ENCODE measurements around the gene SLC9B2. TPM values are rescaled to one million over a fixed set of nuclear protein-coding genes. Genes with fewer than 3 reads are reported as not detected.
A peak's percentile ranks its signal among the peaks of the same experiment; 100 is the strongest.

Gene SLC9B2
- total RNA-seq, 4 donors from 2014 or later, result 1.1 to 19.0 (median 7.8) TPM

GRCh38 chr4:103044183-103044582 lies 32.4 kb downstream of the SLC9B2 start:
- no peak for DNase-seq
- Histone ChIP-seq H3K27ac (no peak overlapping the region), H3K4me3 (no peak overlapping the region), H3K9me3 (no peaks in the 10 kb centered on the region), H3K4me1 (no peaks in the 10 kb centered on the region), H3K36me3 (peaks cover 0 to 3% (median 0%) of the 10 kb centered on the region in 3 donors), H3K27me3 (no peaks in the 10 kb centered on the region)
- no peak for TF ChIP-seq POLR2A (IDR thresholded peaks at IDR 0.05)
- no peak for TF ChIP-seq CTCF (IDR thresholded peaks at IDR 0.05)

GRCh38 chr4:103036169-103036568 lies 40.4 kb downstream of the SLC9B2 start:
- TF ChIP-seq CTCF (IDR thresholded peaks at IDR 0.05) (no peak), POLR2A (IDR thresholded peaks at IDR 0.05) (no peak)
- DNase-seq, result no peak
- no peak overlapping the region for H3K4me3 ChIP-seq
- no peaks in the 10 kb centered on the region for H3K4me1 ChIP-seq
- H3K27me3 ChIP-seq, result no peaks in the 10 kb centered on the region
- no peaks in the 10 kb centered on the region for H3K36me3 ChIP-seq
- no peak overlapping the region for H3K27ac ChIP-seq
- H3K9me3 ChIP-seq, result no peaks in the 10 kb centered on the region

GRCh38 chr4:103032574-103032973 lies 44.0 kb downstream of the SLC9B2 start:
- Histone ChIP-seq H3K27me3 (no peaks in the 10 kb centered on the region), H3K27ac (no peak overlapping the region), H3K4me3 (no peak overlapping the region), H3K9me3 (no peaks in the 10 kb centered on the region), H3K4me1 (no peaks in the 10 kb centered on the region), H3K36me3 (no peaks in the 10 kb centered on the region)
- TF ChIP-seq CTCF (IDR thresholded peaks at IDR 0.05), result peak in 4 of 6 experiments; percentile 28 to 72 (median 50)
- no peak for TF ChIP-seq POLR2A (IDR thresholded peaks at IDR 0.05)
- peak in 1 of 3 donors; percentile 65 for DNase-seq

GRCh38 chr4:103030791-103031190 lies 45.8 kb downstream of the SLC9B2 start:
- Histone ChIP-seq H3K4me1 (no peaks in the 10 kb centered on the region), H3K27ac (no peak overlapping the region), H3K27me3 (no peaks in the 10 kb centered on the region), H3K4me3 (no peak overlapping the region), H3K9me3 (no peaks in the 10 kb centered on the region), H3K36me3 (no peaks in the 10 kb centered on the region)
- DNase-seq, result no peak
- TF ChIP-seq POLR2A (IDR thresholded peaks at IDR 0.05) (no peak), CTCF (IDR thresholded peaks at IDR 0.05) (no peak)

- H3K27ac ChIP-seq, result no peak overlapping the region
- H3K4me1 ChIP-seq, result no peaks in the 10 kb centered on the region
- no peak overlapping the region for H3K4me3 ChIP-seq
- TF ChIP-seq CTCF (IDR thresholded peaks at IDR 0.05) (no peak), POLR2A (IDR thresholded peaks at IDR 0.05) (no peak)
- H3K36me3 ChIP-seq, result no peaks in the 10 kb centered on the region
- DNase-seq, result no peak
- H3K9me3 ChIP-seq, result no peaks in the 10 kb centered on the region
- H3K27me3 ChIP-seq, result no peaks in the 10 kb centered on the region
Measured at GRCh38 chr4:103029300-103029699, 47.3 kb downstream of the SLC9B2 start.

- DNase-seq, result no peak
- no peak for TF ChIP-seq POLR2A (IDR thresholded peaks at IDR 0.05)
- H3K4me1 ChIP-seq, result no peaks in the 10 kb centered on the region
Measured at GRCh38 chr4:103026868-103027267, 49.7 kb downstream of the SLC9B2 start.

More at GRCh38 chr4:103026868-103027267, 49.7 kb downstream of the SLC9B2 start:
- Histone ChIP-seq H3K27me3 (no peaks in the 10 kb centered on the region), H3K36me3 (no peaks in the 10 kb centered on the region), H3K9me3 (no peaks in the 10 kb centered on the region), H3K4me3 (no peak overlapping the region), H3K27ac (no peak overlapping the region)

Measured in Peyer's patch (tissue), 4 donors.